H1 (cell line): ENCODE measurements around the gene MACROD2. TPM values are rescaled to one million over a fixed set of nuclear protein-coding genes. Genes with fewer than 3 reads are reported as not detected.

Experiments
- CTCF ChIA-PET: fragments of 300-600 bp; sonication (Branson Sonifier 250); formaldehyde crosslinking; loops from one replicate; lab custom pipeline; 2021; ENCODE audit not compliant: partially characterized antibody; lab: Charles Lee
- POLR2A ChIA-PET: fragments of 300-600 bp; sonication (Branson Sonifier 250); formaldehyde crosslinking; loops from one replicate; lab custom pipeline; 2021; ENCODE audit warnings: inconsistent platforms; ENCODE audit not compliant: partially characterized antibody; lab: Charles Lee
- DNase-seq, 2 experiments: peaks; one replicate each; pipeline versions ENCODE4 v3.0.0 to v3.0.0-alpha.2; 2010 to 2022; ENCODE audit warnings: low spot score in 2 of 2, low read depth in 1 of 2, mixed read lengths in 1 of 2
- FAIRE-seq: peaks from 2 replicates; lab custom pipeline; 2011; peaks lifted over from hg19 to GRCh38; lab: Jason Lieb, UNC
- H2AFZ ChIP-seq: 2 replicates; pipeline ENCODE4 v1.8.1; 2012; ENCODE audit warnings: low read length, inconsistent platforms
- H2AK5ac ChIP-seq: 2 replicates; pipeline ENCODE4 v1.6.1; 2013; ENCODE audit warnings: low read depth, low read length
- H2BK120ac ChIP-seq: replicated peaks from 2 replicates; pipeline ENCODE3; 2013; ENCODE audit warnings: low read depth, low read length, inconsistent platforms
- H2BK12ac ChIP-seq: 2 replicates; pipeline ENCODE4 v1.6.1; 2013; ENCODE audit warnings: low read depth, low read length
- H2BK15ac ChIP-seq: 2 replicates; pipeline ENCODE4 v1.6.1; 2013; ENCODE audit warnings: low read length
- H2BK20ac ChIP-seq: 2 replicates; pipeline ENCODE4 v1.6.1; 2013; ENCODE audit warnings: low read length
- H2BK5ac ChIP-seq: 2 replicates; pipeline ENCODE4 v1.6.1; 2013; ENCODE audit warnings: low read depth, low read length
- H3K14ac ChIP-seq: 2 replicates; pipeline ENCODE4 v1.6.1; 2013; ENCODE audit warnings: inconsistent platforms; ENCODE audit not compliant: insufficient read length
- H3K18ac ChIP-seq: 2 replicates; pipeline ENCODE4 v1.6.1; 2013; ENCODE audit warnings: low read length; ENCODE audit errors: extremely low read depth
- H3K23ac ChIP-seq: 2 replicates; pipeline ENCODE4 v1.6.1; 2013; ENCODE audit warnings: inconsistent platforms; ENCODE audit not compliant: insufficient read length
- H3K23me2 ChIP-seq: 2 replicates; pipeline ENCODE4 v1.6.1; 2013; ENCODE audit warnings: low read depth, low read length
- H3K27ac ChIP-seq: 2 replicates; pipeline ENCODE4 v1.6.1; 2011; ENCODE audit warnings: low read depth, low read length, inconsistent platforms
- H3K27me3 ChIP-seq, 4 experiments: replicated peaks in 1 of 4; 1 replicate in 1 of 4; 2 replicates in 3 of 4; pipeline versions ENCODE4 v1.6.1 to v1.8.1; 2011 to 2013; ENCODE audit warnings: low read length in 3 of 4, mild to moderate bottlenecking in 3 of 4, inconsistent platforms in 2 of 4, mixed read lengths in 2 of 4, moderate library complexity in 1 of 4; ENCODE audit not compliant: control insufficient read depth in 3 of 4, insufficient read depth in 3 of 4; ENCODE audit errors: extremely low read depth in 1 of 4
- H3K36me3 ChIP-seq, 4 experiments: 2 replicates each; pipeline versions ENCODE4 v1.6.1 to v1.8.1; 2011 to 2013; ENCODE audit warnings: mild to moderate bottlenecking in 4 of 4, low read length in 3 of 4, moderate library complexity in 2 of 4, control low read depth in 1 of 4, inconsistent platforms in 1 of 4; ENCODE audit not compliant: insufficient read depth in 4 of 4, control insufficient read depth in 2 of 4
- H3K4ac ChIP-seq: replicated peaks from 2 replicates; pipeline ENCODE3; 2013; ENCODE audit warnings: low read length, low read depth, mixed read lengths, inconsistent platforms; ENCODE audit not compliant: insufficient read length
- H3K4me1 ChIP-seq, 4 experiments: replicated peaks in 1 of 4; 1 replicate in 1 of 4; 2 replicates in 3 of 4; pipeline versions ENCODE4 v1.6.1 to v1.8.1; 2011 to 2013; ENCODE audit warnings: low read length in 3 of 4, inconsistent platforms in 2 of 4, mixed read lengths in 1 of 4; ENCODE audit not compliant: insufficient read depth in 4 of 4, control insufficient read depth in 3 of 4
- H3K4me2 ChIP-seq, 2 experiments: 2 replicates each; pipeline versions ENCODE4 v1.6.1 to v1.8.1; 2011 to 2013; ENCODE audit warnings: low read depth in 2 of 2, low read length in 2 of 2, control low read depth in 1 of 2, inconsistent platforms in 1 of 2, mild to moderate bottlenecking in 1 of 2; ENCODE audit not compliant: insufficient read depth in 1 of 2
- H3K4me3 ChIP-seq, 4 experiments: fragments of 200-600, 300-600 bp in 1 of 4; sonication (generic), shearing (Covaris generic), sonication (Bioruptor Twin) in 1 of 4; 2 replicates each; pipeline versions ENCODE4 v1.5.1 to v1.8.1; 2011 to 2016; ENCODE audit warnings: low read length in 4 of 4, low read depth in 3 of 4, control low read depth in 2 of 4, inconsistent platforms in 2 of 4, mild to moderate bottlenecking in 2 of 4, mixed read lengths in 1 of 4, moderate library complexity in 1 of 4; ENCODE audit not compliant: insufficient read depth in 2 of 4; ENCODE audit errors: extremely low read depth in 1 of 4
- H3K56ac ChIP-seq: replicated peaks from 2 replicates; pipeline ENCODE3; 2013; ENCODE audit warnings: low read depth, mild to moderate bottlenecking, mixed read lengths, low read length, inconsistent platforms; ENCODE audit not compliant: insufficient read length
- H3K79me1 ChIP-seq: 2 replicates; pipeline ENCODE4 v1.6.1; 2013; ENCODE audit warnings: low read depth, low read length, control low read depth
- H3K79me2 ChIP-seq, 2 experiments: 2 replicates each; pipeline versions ENCODE4 v1.6.1 to v1.8.1; 2012 to 2013; ENCODE audit warnings: low read length in 2 of 2, mild to moderate bottlenecking in 2 of 2, inconsistent platforms in 1 of 2; ENCODE audit not compliant: insufficient read depth in 2 of 2, control insufficient read depth in 1 of 2
- H3K9ac ChIP-seq, 4 experiments: replicated peaks in 1 of 4; 1 replicate in 1 of 4; 2 replicates in 3 of 4; pipeline versions ENCODE4 v1.6.1 to v1.8.1; 2011 to 2013; ENCODE audit warnings: low read depth in 3 of 4, low read length in 3 of 4, control low read depth in 2 of 4, mild to moderate bottlenecking in 2 of 4, moderate library complexity in 2 of 4, inconsistent platforms in 1 of 4; ENCODE audit errors: extremely low read depth in 1 of 4
- H3K9me3 ChIP-seq, 2 experiments: 2 replicates each; pipeline versions ENCODE4 v1.6.1 to v1.8.1; 2012 to 2013; ENCODE audit warnings: mild to moderate bottlenecking in 2 of 2, moderate library complexity in 2 of 2, control low read depth in 1 of 2, inconsistent platforms in 1 of 2, low read depth in 1 of 2, low read length in 1 of 2, mixed read lengths in 1 of 2; ENCODE audit not compliant: insufficient read depth in 2 of 2
- H4K20me1 ChIP-seq, 2 experiments: replicated peaks in 1 of 2; 2 replicates each; pipeline versions ENCODE3 to v1.8.1; 2011 to 2013; ENCODE audit warnings: inconsistent platforms in 2 of 2, low read length in 2 of 2, mild to moderate bottlenecking in 1 of 2; ENCODE audit not compliant: insufficient read depth in 2 of 2, control insufficient read depth in 1 of 2
- H4K5ac ChIP-seq: 2 replicates; pipeline ENCODE4 v1.6.1; 2013; ENCODE audit warnings: low read length, low read depth, mixed read lengths, inconsistent platforms; ENCODE audit not compliant: insufficient read length
- H4K8ac ChIP-seq: 2 replicates; pipeline ENCODE4 v1.8.0; 2013; ENCODE audit warnings: mild to moderate bottlenecking, moderate library complexity, low read length, inconsistent platforms; ENCODE audit not compliant: insufficient read depth; ENCODE audit errors: extremely low read depth
- H4K91ac ChIP-seq: replicated peaks from 2 replicates; pipeline ENCODE3; 2013; ENCODE audit warnings: low read length, mixed read lengths, inconsistent platforms; ENCODE audit not compliant: insufficient read length
- ASH2L ChIP-seq: fragments of 200-600, 300-600 bp; sonication (generic); IDR thresholded peaks from one replicate; pipeline ENCODE4 v1.7.1; 2017; ENCODE audit warnings: low read length
- MAFK ChIP-seq: IDR thresholded peaks from 2 replicates; pipeline ENCODE4 v1.6.1; 2012; ENCODE audit warnings: low read depth, mild to moderate bottlenecking, improper control_type of control experiment, low read length
- WGBS, 2 experiments: shearing (Covaris generic) in 1 of 2; methylation state at CpG; one replicate each; pipeline versions ENCODE4 v1.1.6 to v1.1.7; 2013 to 2015; ENCODE audit warnings: low lambda C conversion rate in 2 of 2, mixed read lengths in 2 of 2, inconsistent platforms in 1 of 2, low coverage in 1 of 2, missing lambda C conversion rate in 1 of 2; ENCODE audit not compliant: insufficient replicate concordance in 2 of 2, insufficient coverage in 1 of 2, insufficient read length in 1 of 2; ENCODE audit errors: extremely low coverage in 1 of 2, missing lambda C conversion rate in 1 of 2; 5-methylcytosine and 5-hydroxymethylcytosine counted together
- polyA plus RNA-seq, 7 experiments: library from polyadenylated mRNA; depleted of rRNA in 3 of 7; stranded (reverse) in 5 of 7; unstranded in 2 of 7; fragments of >200 nt in 5 of 7; fragments of 200-250 nt in 2 of 7; gene quantifications; 1 replicate in 5 of 7; 2 replicates in 1 of 7; 4 replicates in 1 of 7; pipeline versions ENCODE4 v1.2.1 to v1.2.3, GENCODE V29; 2011 to 2013; ENCODE audit warnings: missing spikeins in 2 of 7, mixed read lengths in 2 of 7
- total RNA-seq: library from RNA; stranded (reverse); fragmentation: NEBNext Ultra II Directional; extraction: Animal tissue kit (Norgen Biotek cat#: 25700); gene quantifications from 2 replicates; pipeline ENCODE4 v1.2.1, GENCODE V29; 2021

The MACROD2 gene
- total and polyA plus RNA-seq, 2 of the 8 experiments (the other 6 are each of a cell fraction or from before 2014, with no cell fraction given), result 0.70 to 3.9 TPM

- H2BK5ac ChIP-seq, result no peak overlapping the region
- no peak overlapping the region for H3K4ac ChIP-seq
- H3K9me3 ChIP-seq, result no peaks in the 10 kb centered on the region
- no peak overlapping the region for H2BK120ac ChIP-seq
- H3K79me1 ChIP-seq, result no peaks in the 10 kb centered on the region
- H3K4me3 ChIP-seq, result no peak overlapping the region
- TF ChIP-seq ASH2L (no peak), MAFK (peak; percentile 15; the same call in 1 of the 2 replicates)
- no peak overlapping the region for H4K8ac ChIP-seq
- H3K27me3 ChIP-seq, result no peaks in the 10 kb centered on the region
- H3K23me2 ChIP-seq, result no peaks in the 10 kb centered on the region
- WGBS, 2 experiments, result 96% methylated on average over 3 of the region's 3 CpGs; no CpG with 5 or more reads in 1 of the 2 experiments
- H4K5ac ChIP-seq, result no peak overlapping the region
- CTCF ChIA-PET, result interaction anchor here (1.0 to 2.1 kb wide), 3 partner anchors 12 to 62 kb away, joined by 3 to 4 read pairs (median 4); no protein-coding TSS in a partner anchor
- H3K9ac ChIP-seq, result no peak overlapping the region
- DNase-seq (no peak), FAIRE-seq (no peak)
- H2BK20ac ChIP-seq, result no peak overlapping the region
- H4K91ac ChIP-seq, result no peak overlapping the region
- POLR2A ChIA-PET, result no interaction called here
- no peak overlapping the region for H3K14ac ChIP-seq
- H4K20me1 ChIP-seq, result no peaks in the 10 kb centered on the region
- H3K27ac ChIP-seq, result no peak overlapping the region
- H3K79me2 ChIP-seq, result no peaks in the 10 kb centered on the region
- no peak overlapping the region for H2AFZ ChIP-seq
- H3K56ac ChIP-seq, result no peak overlapping the region
- no peak overlapping the region for H2AK5ac ChIP-seq
- H3K4me2 ChIP-seq, result no peak overlapping the region
- peaks cover 2 to 17% (median 10%) of the 10 kb centered on the region in 4 experiments; a peak in 4 of 7 replicates for H3K4me1 ChIP-seq
- no peak overlapping the region; the same call in 1 of the 2 replicates for H2BK12ac ChIP-seq
- H3K36me3 ChIP-seq, result no peaks in the 10 kb centered on the region
- no peak overlapping the region for H2BK15ac ChIP-seq
- H3K23ac ChIP-seq, result no peak overlapping the region
- no peak overlapping the region for H3K18ac ChIP-seq
These were observed 956.5 kb downstream of the MACROD2 start for GRCh38 chr20:14951707-14952418.
